Esophagus muscularis mucosa (tissue), 4 donors: ENCODE data around the gene JPH4.

Experiments
- CTCF ChIP-seq, 3 experiments: fragments of 200-600 bp in 2 of 3; fragments of 450-650 bp in 1 of 3; sonication (generic) in 2 of 3; IDR thresholded peaks; one replicate each; pipeline ENCODE4 v1.5.1; 2017 to 2019; ENCODE audit warnings: antibody characterized with exemption in 3 of 3, mild to moderate bottlenecking in 2 of 3, moderate library complexity in 1 of 3
- EP300 ChIP-seq: sonication (generic); formaldehyde crosslinking; IDR thresholded peaks from one replicate; pipeline ENCODE4 v1.6.1; 2017; ENCODE audit warnings: antibody characterized with exemption
- POLR2A ChIP-seq: fragments of 450-650 bp; IDR thresholded peaks from one replicate; pipeline ENCODE4 v1.6.1; 2017; ENCODE audit warnings: antibody characterized with exemption, moderate library complexity, mild to moderate bottlenecking, low read depth
- POLR2AphosphoS5 ChIP-seq, 2 donors: sonication (generic); formaldehyde crosslinking; IDR thresholded peaks; one replicate each; pipeline ENCODE4 v1.6.1; 2017; ENCODE audit warnings: antibody characterized with exemption in 2 of 2

DNA sequence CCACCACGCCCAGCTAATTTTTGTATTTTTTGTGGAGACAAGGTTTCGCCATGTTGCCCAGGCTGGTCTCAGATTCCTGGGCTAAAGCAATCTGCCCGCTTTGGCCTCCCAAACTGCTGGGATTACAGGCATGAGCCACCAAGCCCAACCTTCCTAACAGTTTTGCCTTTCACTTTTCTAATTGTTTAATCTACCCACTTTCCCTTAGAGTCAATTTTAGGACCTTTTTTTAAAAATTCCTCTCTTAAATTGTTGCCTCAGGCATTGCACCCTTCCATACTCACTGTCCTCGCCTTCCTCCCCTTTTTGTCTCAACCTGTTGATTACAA lies 38.5 kb downstream of the JPH4 start:
- TF ChIP-seq CTCF (IDR thresholded peaks at IDR 0.05) (no peak), POLR2A (no peak), POLR2AphosphoS5 (IDR thresholded peaks at IDR 0.05) (no peak), EP300 (no peak)
